Measurements from ENCODE around the gene GYS1.

- no peak for TF ChIP-seq GATA2 (IDR thresholded peaks at IDR 0.05; ENCODE audit: low read depth, low read length)
- TF ChIP-seq GATA3 (IDR thresholded peaks at IDR 0.05; ENCODE audit: low read depth, low read length) = no peak
Observed at GRCh38 chr19:48969276-48970138, 23.6 kb downstream of the GYS1 start.

Measured in SH-SY5Y (cell line).